Activated T-helper 1 cell treated with anti-CD3 and anti-CD28 coated beads, Interleukin-12 subunit alpha, Interleukin-12 subunit beta, Interleukin-2, Interleukin-4 antibody, amounts not matched to agents 30 ng/mL and 10 ng/mL and 1 ng/mL, durations not matched to agents 14 hours and 24 hours and 36 hours (primary cell): Measurements from ENCODE around the gene ERLEC1. TPM values are rescaled to one million over a fixed set of nuclear protein-coding genes. Genes with fewer than 3 reads are reported as not detected.
A peak's percentile ranks its signal among the peaks of the same experiment; 100 is the strongest.

Experiments used
- DNase-seq: peaks from one replicate; pipeline ENCODE4 v3.0.0; 2021; ENCODE audit warnings: low spot score
- H3K27ac Mint-ChIP-seq: one replicate; pipeline ENCODE4 v1.8.0; 2021; ENCODE audit warnings: mild to moderate bottlenecking, mixed read lengths
- H3K27me3 Mint-ChIP-seq: one replicate; pipeline ENCODE4 v1.8.0; 2022; ENCODE audit warnings: mild to moderate bottlenecking, moderate library complexity, mixed read lengths; ENCODE audit not compliant: insufficient read depth
- H3K36me3 Mint-ChIP-seq: one replicate; pipeline ENCODE4 v1.8.0; 2021; ENCODE audit warnings: low read depth, mixed read lengths
- H3K4me1 Mint-ChIP-seq: one replicate; pipeline ENCODE4 v1.8.0; 2021; ENCODE audit warnings: low read depth, mixed read lengths
- H3K4me3 Mint-ChIP-seq: one replicate; pipeline ENCODE4 v1.8.0; 2021; ENCODE audit warnings: mild to moderate bottlenecking, moderate library complexity, mixed read lengths
- H3K9me3 Mint-ChIP-seq: one replicate; pipeline ENCODE4 v1.8.0; 2021; ENCODE audit warnings: mixed read lengths
- intact Hi-C: fragments of 100-400 bp; cut with micrococcal nuclease; formaldehyde crosslinking; loops from one replicate; pipeline ENCODE4 v1.15.1; 2024
- total RNA-seq: library from RNA; stranded (reverse); gene quantifications from 2 replicates; pipeline ENCODE4 v1.2.3, GENCODE V29; 2022

The ERLEC1 gene
- total RNA-seq, 1 donor from 2014 or later: 28.4 TPM

DNA sequence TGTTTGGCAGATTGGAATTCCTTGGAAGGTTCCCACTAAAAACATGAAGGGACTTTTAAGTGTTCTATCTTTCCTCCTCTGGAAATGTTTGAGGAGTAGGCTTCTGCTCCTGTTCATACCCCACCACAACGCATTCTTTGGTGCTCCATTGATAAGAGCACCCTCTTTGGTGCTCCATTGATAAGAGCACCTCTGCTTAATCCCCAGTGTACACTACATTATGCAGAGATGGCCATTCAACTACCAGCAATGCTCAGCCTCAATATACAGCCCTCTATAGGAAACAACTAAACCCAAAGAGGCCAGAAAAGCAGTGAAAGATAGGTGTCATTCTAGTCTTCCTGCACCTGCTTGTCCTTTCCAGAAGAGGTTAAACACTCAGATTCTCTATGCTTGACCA, 21.1 kb upstream of the ERLEC1 start:
- H3K9me3 Mint-ChIP-seq: no peaks in the 10 kb centered on the region
- intact Hi-C loops: loop anchor here (2.0 to 5.0 kb wide), 2 partner anchors 352 to 957 kb away; partner anchors contain the start of genes ACYP2 and EML6
- peak overlapping the region; percentile 25 for H3K4me3 Mint-ChIP-seq
- peak overlapping the region; percentile 49 for H3K27ac Mint-ChIP-seq
- no peaks in the 10 kb centered on the region for H3K27me3 Mint-ChIP-seq
- DNase-seq: no peak
- peaks cover 38% of the 10 kb centered on the region for H3K4me1 Mint-ChIP-seq
- peaks cover 24% of the 10 kb centered on the region for H3K36me3 Mint-ChIP-seq

- intact Hi-C loops: loop anchor here (1.0 to 5.0 kb wide), 6 partner anchors 16 to 1850 kb away; partner anchors contain the start of genes ACYP2, EML6, ERLEC1 and PPP4R3B
- Mint-ChIP-seq H3K9me3 (no peaks in the 10 kb centered on the region), H3K4me3 (peak within 1 kb of the TSS; percentile 96), H3K4me1 (peaks cover 38% of the 10 kb centered on the region), H3K27ac (peak within 1 kb of the TSS; percentile 97), H3K27me3 (no peaks in the 10 kb centered on the region), H3K36me3 (peaks cover 23% of the 10 kb centered on the region)
- DNase-seq: peak; percentile 82
Observed at GRCh38 chr2:53767405-53768241, 19.2 kb upstream of the ERLEC1 start, which contains the start of gene CHAC2. TSS of gene CHAC2 (plus strand) at chr2:53767804. CDS start at chr2:53767887, 83 bp downstream.

- no peaks in the 10 kb centered on the region for H3K9me3 Mint-ChIP-seq
- DNase-seq: peak; percentile 44
- H3K27me3 Mint-ChIP-seq: no peaks in the 10 kb centered on the region
- peaks cover 25% of the 10 kb centered on the region for H3K36me3 Mint-ChIP-seq
- H3K27ac Mint-ChIP-seq: peak overlapping the region; percentile 97
- peaks cover 38% of the 10 kb centered on the region for H3K4me1 Mint-ChIP-seq
- intact Hi-C loops: loop anchor here (5.0 kb wide), 1 partner anchor 349 kb away; the partner anchor contains the start of gene ACYP2
- peak overlapping the region; percentile 96 for H3K4me3 Mint-ChIP-seq
Observed at GRCh38 chr2:53768242-53768542, 18.7 kb upstream of the ERLEC1 start.

- H3K27ac Mint-ChIP-seq: no peak overlapping the region
- intact Hi-C loops: loop anchor here (5.0 kb wide), 1 partner anchor 348 kb away; the partner anchor contains the start of gene ACYP2
- H3K27me3 Mint-ChIP-seq: no peaks in the 10 kb centered on the region
- peaks cover 27% of the 10 kb centered on the region for H3K36me3 Mint-ChIP-seq
- peak overlapping the region; percentile 34 for H3K4me3 Mint-ChIP-seq
- H3K9me3 Mint-ChIP-seq: no peaks in the 10 kb centered on the region
- no peak for DNase-seq
- peaks cover 44% of the 10 kb centered on the region for H3K4me1 Mint-ChIP-seq
Observed at GRCh38 chr2:53769318-53769945, 17.4 kb upstream of the ERLEC1 start.

DNA sequence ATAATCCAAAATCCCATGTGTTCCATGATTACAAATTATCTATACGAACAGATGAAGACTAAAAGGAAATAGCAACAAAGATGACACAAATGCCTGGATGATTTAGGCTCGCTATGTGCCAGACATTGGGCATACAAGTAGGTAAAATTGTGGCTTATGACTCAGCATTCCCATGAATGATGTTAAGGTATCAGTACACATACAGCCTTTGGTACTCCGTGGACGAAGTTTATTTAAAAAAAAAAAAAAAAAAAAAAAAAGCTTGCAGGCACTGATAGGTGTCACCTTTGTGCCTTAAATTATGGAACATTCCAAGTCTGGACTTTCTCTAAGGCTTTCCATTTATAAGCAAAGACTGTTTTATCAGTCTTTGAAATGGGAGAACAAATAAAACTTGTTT, 16.6 kb upstream of the ERLEC1 start:
- Mint-ChIP-seq H3K4me1 (peaks cover 44% of the 10 kb centered on the region), H3K27me3 (no peaks in the 10 kb centered on the region), H3K4me3 (peak overlapping the region; percentile 34), H3K27ac (no peak overlapping the region), H3K9me3 (no peaks in the 10 kb centered on the region), H3K36me3 (peaks cover 25% of the 10 kb centered on the region)
- no peak for DNase-seq
- intact Hi-C loops: no loop called here

DNA sequence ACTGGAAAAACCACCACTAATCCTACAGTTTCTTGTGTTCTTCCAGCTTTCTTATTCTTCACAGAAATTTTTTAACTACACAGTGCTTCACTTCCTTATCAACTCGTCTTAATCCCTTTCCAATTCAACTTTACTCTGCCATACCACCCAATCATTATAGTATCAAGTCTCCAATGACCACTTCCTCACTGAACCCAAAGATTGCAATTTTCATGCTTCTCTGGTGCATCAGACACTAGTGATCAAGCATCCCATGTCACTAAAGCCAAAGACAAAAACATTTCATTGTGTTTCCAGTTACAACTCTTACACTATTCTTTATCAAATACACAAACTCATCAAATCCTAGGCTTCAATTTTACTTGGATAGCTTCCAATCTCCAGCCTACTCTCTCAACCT, 9.7 kb upstream of the ERLEC1 start:
- Mint-ChIP-seq H3K36me3 (peaks cover 34% of the 10 kb centered on the region), H3K27ac (peak overlapping the region; percentile 5)

GRCh38 chr2:53778536-53779162, 8.2 kb upstream of the ERLEC1 start:
- Mint-ChIP-seq H3K4me1 (peaks cover 34% of the 10 kb centered on the region), H3K27ac (no peak overlapping the region), H3K27me3 (no peaks in the 10 kb centered on the region), H3K9me3 (no peaks in the 10 kb centered on the region), H3K4me3 (no peak overlapping the region), H3K36me3 (peaks cover 30% of the 10 kb centered on the region)
- intact Hi-C loops: no loop called here
- no peak for DNase-seq

More for the DNA sequence above, 9.7 kb upstream of the ERLEC1 start:
- no peaks in the 10 kb centered on the region for H3K9me3 Mint-ChIP-seq
- DNase-seq: no peak
- H3K4me1 Mint-ChIP-seq: peaks cover 24% of the 10 kb centered on the region
- no peak overlapping the region for H3K4me3 Mint-ChIP-seq
- H3K27me3 Mint-ChIP-seq: no peaks in the 10 kb centered on the region
- intact Hi-C loops: no loop called here

DNA sequence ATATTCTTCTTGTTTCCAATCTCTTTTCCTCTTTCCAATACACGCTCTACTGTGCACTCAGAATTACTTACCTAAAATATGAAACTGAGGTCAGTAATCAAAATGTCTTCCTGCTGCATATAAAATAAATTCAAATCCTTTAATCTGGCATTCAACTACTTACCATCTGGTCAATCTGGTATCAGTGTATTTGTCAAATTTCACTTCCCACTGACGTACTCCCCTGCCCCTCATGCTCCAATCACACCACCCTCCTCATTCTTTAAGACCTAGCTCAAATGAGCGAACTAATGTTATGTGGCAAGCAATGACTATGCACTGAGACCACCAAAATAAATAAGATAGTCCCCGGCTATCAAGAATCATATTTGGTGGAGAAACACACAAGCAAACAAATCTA, 6.8 kb upstream of the ERLEC1 start:
- no peak for DNase-seq
- Mint-ChIP-seq H3K4me1 (peaks cover 40% of the 10 kb centered on the region), H3K9me3 (no peaks in the 10 kb centered on the region), H3K4me3 (no peak overlapping the region), H3K36me3 (peaks cover 30% of the 10 kb centered on the region), H3K27ac (no peak overlapping the region), H3K27me3 (no peaks in the 10 kb centered on the region)
- intact Hi-C loops: loop anchor here (10.0 kb wide), 1 partner anchor 275 kb away; no protein-coding TSS in a partner anchor

GRCh38 chr2:53782676-53783075, 4.2 kb upstream of the ERLEC1 start:
- H3K4me3 Mint-ChIP-seq: no peak overlapping the region
- intact Hi-C loops: loop anchor here (10.0 kb wide), 1 partner anchor 272 kb away; no protein-coding TSS in a partner anchor
- no peak for DNase-seq
- H3K27me3 Mint-ChIP-seq: no peaks in the 10 kb centered on the region
- no peaks in the 10 kb centered on the region for H3K9me3 Mint-ChIP-seq
- peaks cover 27% of the 10 kb centered on the region for H3K36me3 Mint-ChIP-seq
- peaks cover 45% of the 10 kb centered on the region for H3K4me1 Mint-ChIP-seq
- H3K27ac Mint-ChIP-seq: no peak overlapping the region

DNA sequence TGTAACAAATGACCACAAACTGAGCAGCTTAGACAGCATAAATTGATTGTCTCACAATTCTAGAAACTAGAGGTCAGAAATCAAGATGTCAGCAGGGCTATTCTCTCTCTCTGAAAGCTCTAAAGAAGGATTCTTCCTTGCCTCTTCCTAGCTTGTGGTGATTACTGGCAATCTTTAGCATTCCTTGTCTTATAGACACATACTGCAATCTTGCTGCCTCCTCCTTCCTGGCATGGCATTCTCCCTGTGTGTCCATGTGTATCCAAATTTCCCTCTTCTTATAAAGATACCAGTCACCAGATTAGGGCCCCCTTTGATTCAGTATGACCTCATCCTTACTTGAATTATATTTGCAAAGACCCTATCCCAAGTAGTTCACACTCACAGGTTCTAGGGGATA, 2.4 kb upstream of the ERLEC1 start:
- H3K36me3 Mint-ChIP-seq: peaks cover 17% of the 10 kb centered on the region
- DNase-seq: no peak
- peak overlapping the region; percentile 99 for H3K4me3 Mint-ChIP-seq
- H3K27me3 Mint-ChIP-seq: no peaks in the 10 kb centered on the region
- H3K4me1 Mint-ChIP-seq: peaks cover 41% of the 10 kb centered on the region
- H3K27ac Mint-ChIP-seq: no peak overlapping the region
- intact Hi-C loops: loop anchor here (10.0 kb wide), 1 partner anchor 270 kb away; no protein-coding TSS in a partner anchor
- no peaks in the 10 kb centered on the region for H3K9me3 Mint-ChIP-seq

- H3K9me3 Mint-ChIP-seq: no peaks in the 10 kb centered on the region
- intact Hi-C loops: loop anchor here (5.0 to 10.0 kb wide), 6 partner anchors 82 to 1907 kb away; partner anchors contain the start of genes EML6 and PNPT1
- no peak for DNase-seq
- H3K4me3 Mint-ChIP-seq: peak overlapping the region; percentile 99
- peaks cover 41% of the 10 kb centered on the region for H3K4me1 Mint-ChIP-seq
- H3K27ac Mint-ChIP-seq: peak overlapping the region; percentile 98
- H3K36me3 Mint-ChIP-seq: peaks cover 12% of the 10 kb centered on the region
- no peaks in the 10 kb centered on the region for H3K27me3 Mint-ChIP-seq
Observed at GRCh38 chr2:53785366-53785765, 1.5 kb upstream of the ERLEC1 start.

DNA sequence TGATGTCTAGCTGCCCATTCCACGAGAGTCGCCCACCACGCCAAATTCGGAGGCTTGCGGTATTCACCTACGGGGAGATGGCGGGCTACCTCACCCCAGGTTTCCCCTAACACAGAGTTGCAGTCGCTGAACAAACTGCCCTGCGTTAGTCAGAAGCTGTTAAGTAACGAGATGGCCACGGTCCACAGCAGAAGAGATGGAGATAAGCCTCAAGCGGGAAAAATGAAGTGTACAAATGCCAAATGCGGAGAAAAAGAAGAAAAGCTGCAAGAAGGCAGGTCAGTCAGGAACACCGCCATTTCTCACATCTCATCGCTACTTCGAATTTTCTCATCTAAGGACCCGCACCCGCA, 516 bp upstream of the ERLEC1 start:
- peaks cover 47% of the 10 kb centered on the region for H3K4me1 Mint-ChIP-seq
- peak overlapping the region; percentile 99 for H3K4me3 Mint-ChIP-seq
- peak overlapping the region; percentile 98 for H3K27ac Mint-ChIP-seq
- intact Hi-C loops: loop anchor here (1.0 to 10.0 kb wide), 9 partner anchors 35 to 1906 kb away; partner anchors contain the start of genes ACYP2, CLHC1, EML6 and PNPT1
- peaks cover 12% of the 10 kb centered on the region for H3K36me3 Mint-ChIP-seq
- no peaks in the 10 kb centered on the region for H3K9me3 Mint-ChIP-seq
- H3K27me3 Mint-ChIP-seq: no peaks in the 10 kb centered on the region
- peak; percentile 22 for DNase-seq
